PC-9 (cell line): ENCODE measurements around the gene MYO10.

Experiments
- CTCF ChIP-seq: fragments of 200-600 bp; sonication (generic); conservative IDR thresholded peaks from 2 replicates; pipeline ENCODE4 v1.6.1; 2017; ENCODE audit warnings: mixed run types, antibody characterized with exemption, mild to moderate bottlenecking, moderate library complexity
- EZH2 ChIP-seq: fragments of 200-600 bp; sonication (generic); IDR thresholded peaks from 2 replicates; pipeline ENCODE4 v1.8.0; 2017; ENCODE audit warnings: antibody characterized with exemption, low read depth

DNA sequence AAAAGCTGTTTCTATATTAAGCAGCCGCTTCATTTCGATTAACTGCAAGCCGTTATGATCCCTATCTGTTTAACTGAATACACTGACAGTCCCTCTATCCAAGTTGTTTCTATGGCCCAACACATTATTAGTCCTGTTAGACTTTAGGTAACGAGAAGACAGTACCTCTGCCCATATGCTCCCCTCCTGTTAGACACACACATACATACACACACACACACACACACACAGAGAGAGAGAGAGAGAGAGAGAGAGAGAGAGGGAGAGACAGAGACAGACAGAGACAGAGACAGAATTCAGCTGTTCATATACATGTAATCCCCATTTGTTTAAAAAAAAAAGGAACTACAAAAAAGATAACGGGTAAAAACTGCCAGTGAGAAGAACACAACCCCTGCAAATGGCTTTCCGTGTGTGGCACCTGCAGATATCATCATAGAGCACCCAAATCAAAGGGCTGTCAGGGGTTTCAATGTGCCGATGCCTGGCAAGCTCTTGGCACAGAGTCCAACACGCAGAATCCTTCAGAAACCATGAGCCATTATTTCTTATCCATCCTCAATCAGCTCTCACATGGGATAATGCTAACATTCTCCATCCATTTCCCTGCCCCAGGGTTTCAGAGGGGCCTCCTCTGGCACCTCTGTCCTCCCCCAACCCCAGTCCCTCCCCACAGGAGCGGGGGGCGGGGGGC is 144.0 kb downstream of the MYO10 start:
- TF ChIP-seq CTCF (no peak), EZH2 (no peak)
